ENCODE data around the gene BOC. TPM values are rescaled to one million over a fixed set of nuclear protein-coding genes. Genes with fewer than 3 reads are reported as not detected.

BOC gene
- total RNA-seq, 1 donor from 2014 or later = 20.2 TPM

- H3K36me3 Mint-ChIP-seq (ENCODE audit: low read depth, unreplicated experiment) = no peaks in the 10 kb centered on the region
- Histone ChIP-seq H3K9me3 (ENCODE audit: insufficient read depth, low read depth, low read length) (peaks cover 3% of the 10 kb centered on the region), H4K20me1 (ENCODE audit: insufficient read depth, low read length) (no peaks in the 10 kb centered on the region), H3K79me2 (ENCODE audit: insufficient read depth, low read length) (no peaks in the 10 kb centered on the region), H3K4me3 (ENCODE audit: insufficient read depth, low read depth, low read length) (no peak overlapping the region), H2AFZ (ENCODE audit: low read depth, low read length) (no peak overlapping the region), H3K9ac (ENCODE audit: low read length) (no peak overlapping the region), H3K4me2 (ENCODE audit: low read length) (no peak overlapping the region), H3K27me3 (ENCODE audit: insufficient read depth, low read length) (peaks cover 3% of the 10 kb centered on the region), H3K36me3 (ENCODE audit: insufficient read depth, low read length) (no peaks in the 10 kb centered on the region), H3K4me1 (ENCODE audit: insufficient read depth, low read length) (no peaks in the 10 kb centered on the region), H3K27ac (ENCODE audit: low read depth, low read length) (no peak overlapping the region)
- no peaks in the 10 kb centered on the region for H3K4me1 Mint-ChIP-seq (ENCODE audit: low read depth, unreplicated experiment)
- no peaks in the 10 kb centered on the region for H3K27me3 Mint-ChIP-seq (ENCODE audit: low read depth, unreplicated experiment)
- DNase-seq (ENCODE audit: low read depth) = no peak
- H3K4me3 Mint-ChIP-seq (ENCODE audit: unreplicated experiment) = no peak overlapping the region
- FAIRE-seq = no peak
- TF ChIP-seq EZH2 (IDR thresholded peaks at IDR 0.05; ENCODE audit: insufficient read depth, low read length) (no peak), CTCF (IDR thresholded peaks at IDR 0.05; ENCODE audit: insufficient read depth, low read depth, low read length) (no peak)
- no peak overlapping the region for H3K27ac Mint-ChIP-seq (ENCODE audit: unreplicated experiment)
- H3K9me3 Mint-ChIP-seq (ENCODE audit: unreplicated experiment) = no peaks in the 10 kb centered on the region
Observed at GRCh38 chr3:113177526-113177925, 33.8 kb upstream of the BOC start.

GRCh38 chr3:113179235-113179824 lies 32.0 kb upstream of the BOC start:
- FAIRE-seq (no peak), DNase-seq (ENCODE audit: low read depth) (no peak)
- H3K9me3 Mint-ChIP-seq (ENCODE audit: unreplicated experiment) = no peaks in the 10 kb centered on the region
- H3K27me3 Mint-ChIP-seq (ENCODE audit: low read depth, unreplicated experiment) = no peaks in the 10 kb centered on the region
- Histone ChIP-seq H3K4me2 (ENCODE audit: low read length) (no peak overlapping the region), H3K36me3 (ENCODE audit: insufficient read depth, low read length) (no peaks in the 10 kb centered on the region), H3K9ac (ENCODE audit: low read length) (no peak overlapping the region), H4K20me1 (ENCODE audit: insufficient read depth, low read length) (no peaks in the 10 kb centered on the region), H2AFZ (ENCODE audit: low read depth, low read length) (no peak overlapping the region), H3K27ac (ENCODE audit: low read depth, low read length) (no peak overlapping the region), H3K27me3 (ENCODE audit: insufficient read depth, low read length) (peaks cover 3% of the 10 kb centered on the region), H3K79me2 (ENCODE audit: insufficient read depth, low read length) (no peaks in the 10 kb centered on the region), H3K4me3 (ENCODE audit: insufficient read depth, low read depth, low read length) (no peak overlapping the region), H3K9me3 (ENCODE audit: insufficient read depth, low read depth, low read length) (peaks cover 3% of the 10 kb centered on the region), H3K4me1 (ENCODE audit: insufficient read depth, low read length) (no peaks in the 10 kb centered on the region)
- H3K4me3 Mint-ChIP-seq (ENCODE audit: unreplicated experiment) = no peak overlapping the region
- no peaks in the 10 kb centered on the region for H3K4me1 Mint-ChIP-seq (ENCODE audit: low read depth, unreplicated experiment)
- TF ChIP-seq EZH2 (IDR thresholded peaks at IDR 0.05; ENCODE audit: insufficient read depth, low read length) (no peak), CTCF (IDR thresholded peaks at IDR 0.05; ENCODE audit: insufficient read depth, low read depth, low read length) (no peak)
- no peak overlapping the region for H3K27ac Mint-ChIP-seq (ENCODE audit: unreplicated experiment)
- H3K36me3 Mint-ChIP-seq (ENCODE audit: low read depth, unreplicated experiment) = no peaks in the 10 kb centered on the region
